ENCODE measurements around the gene ITGB6. TPM values are rescaled to one million over a fixed set of nuclear protein-coding genes. Genes with fewer than 3 reads are reported as not detected.

The ITGB6 gene
- total RNA-seq, 2 experiments from 2014 or later = not detected

- no peaks in the 10 kb centered on the region for H3K36me3 Mint-ChIP-seq (ENCODE audit: low read depth)
- no peak for DNase-seq
- ChIA-PET CTCF (no interaction called here), POLR2A (no interaction called here)
- H3K27me3 Mint-ChIP-seq = peaks cover 20% of the 10 kb centered on the region
- no peaks in the 10 kb centered on the region for H3K9me3 Mint-ChIP-seq
- peaks cover 15% of the 10 kb centered on the region for H3K4me1 Mint-ChIP-seq
- no peak overlapping the region for H3K27ac Mint-ChIP-seq
- no peak overlapping the region for H3K4me3 Mint-ChIP-seq
These were observed 13.4 kb upstream of the ITGB6 start for GRCh38 chr2:160213511-160213910.

GRCh38 chr2:160210599-160211138 is 10.6 kb upstream of the ITGB6 start:
- Mint-ChIP-seq H3K4me3 (no peak overlapping the region), H3K36me3 (ENCODE audit: low read depth) (no peaks in the 10 kb centered on the region), H3K27me3 (peaks cover 14% of the 10 kb centered on the region), H3K27ac (no peak overlapping the region), H3K9me3 (peaks cover 6% of the 10 kb centered on the region), H3K4me1 (peaks cover 24% of the 10 kb centered on the region)
- ChIA-PET CTCF (interaction anchor here (1.6 to 3.3 kb wide), 2 partner anchors 9 kb away, joined by 5 to 12 read pairs; no protein-coding TSS in a partner anchor), POLR2A (no interaction called here)
- peak; percentile 75 for DNase-seq

- POLR2A ChIA-PET = no interaction called here
- H3K27ac Mint-ChIP-seq = no peak overlapping the region
These were observed 9.4 kb upstream of the ITGB6 start for GRCh38 chr2:160209516-160209856.

GRCh38 chr2:160208655-160209515 is 8.8 kb upstream of the ITGB6 start:
- Mint-ChIP-seq H3K27ac (no peak overlapping the region), H3K9me3 (peaks cover 6% of the 10 kb centered on the region), H3K4me3 (no peak overlapping the region), H3K27me3 (peaks cover 5% of the 10 kb centered on the region), H3K4me1 (peaks cover 18% of the 10 kb centered on the region), H3K36me3 (ENCODE audit: low read depth) (no peaks in the 10 kb centered on the region)
- ChIA-PET CTCF (interaction anchor here (0.5 to 3.3 kb wide), 5 partner anchors 11 to 1149 kb away, joined by 3 to 12 read pairs (median 4); no protein-coding TSS in a partner anchor), POLR2A (no interaction called here)
- DNase-seq = no peak

More at GRCh38 chr2:160209516-160209856, 9.4 kb upstream of the ITGB6 start:
- peaks cover 9% of the 10 kb centered on the region for H3K27me3 Mint-ChIP-seq
- CTCF ChIA-PET = interaction anchor here (0.5 to 3.3 kb wide), 4 partner anchors 10 to 1148 kb away, joined by 3 to 12 read pairs (median 4); no protein-coding TSS in a partner anchor
- H3K36me3 Mint-ChIP-seq (ENCODE audit: low read depth) = no peaks in the 10 kb centered on the region
- H3K4me3 Mint-ChIP-seq = no peak overlapping the region
- H3K9me3 Mint-ChIP-seq = peaks cover 6% of the 10 kb centered on the region
- H3K4me1 Mint-ChIP-seq = peaks cover 21% of the 10 kb centered on the region
- DNase-seq = no peak

- H3K36me3 Mint-ChIP-seq (ENCODE audit: low read depth) = no peaks in the 10 kb centered on the region
- H3K4me3 Mint-ChIP-seq = no peak overlapping the region
- POLR2A ChIA-PET = no interaction called here
- DNase-seq = no peak
- peaks cover 5% of the 10 kb centered on the region for H3K27me3 Mint-ChIP-seq
- peaks cover 18% of the 10 kb centered on the region for H3K4me1 Mint-ChIP-seq
- CTCF ChIA-PET = interaction anchor here (1.1 to 3.3 kb wide), 4 partner anchors 12 to 18 kb away, joined by 4 to 12 read pairs (median 6); no protein-coding TSS in a partner anchor
- peaks cover 6% of the 10 kb centered on the region for H3K9me3 Mint-ChIP-seq
- no peak overlapping the region for H3K27ac Mint-ChIP-seq
These were observed 8.0 kb upstream of the ITGB6 start for GRCh38 chr2:160207804-160208654.

- CTCF ChIA-PET = interaction anchor here (1.5 to 3.3 kb wide), 2 partner anchors 13 to 15 kb away, joined by 7 to 12 read pairs; no protein-coding TSS in a partner anchor
- H3K27ac Mint-ChIP-seq = no peak overlapping the region
- H3K36me3 Mint-ChIP-seq (ENCODE audit: low read depth) = no peaks in the 10 kb centered on the region
- peaks cover 4% of the 10 kb centered on the region for H3K27me3 Mint-ChIP-seq
- peaks cover 6% of the 10 kb centered on the region for H3K9me3 Mint-ChIP-seq
- H3K4me3 Mint-ChIP-seq = no peak overlapping the region
- POLR2A ChIA-PET = no interaction called here
- peaks cover 18% of the 10 kb centered on the region for H3K4me1 Mint-ChIP-seq
- DNase-seq = no peak
These were observed 7.2 kb upstream of the ITGB6 start for GRCh38 chr2:160207271-160207670.

GRCh38 chr2:160206436-160206835 is 6.4 kb upstream of the ITGB6 start:
- CTCF ChIA-PET = interaction anchor here (1.5 kb wide), 1 partner anchor 14 kb away, joined by 7 read pairs; no protein-coding TSS in a partner anchor
- Mint-ChIP-seq H3K27ac (no peak overlapping the region), H3K36me3 (ENCODE audit: low read depth) (no peaks in the 10 kb centered on the region), H3K4me1 (peaks cover 18% of the 10 kb centered on the region), H3K4me3 (no peak overlapping the region), H3K27me3 (peaks cover 2% of the 10 kb centered on the region), H3K9me3 (peaks cover 6% of the 10 kb centered on the region)
- DNase-seq = no peak
- POLR2A ChIA-PET = no interaction called here

GRCh38 chr2:160205505-160205904 is 5.4 kb upstream of the ITGB6 start:
- Mint-ChIP-seq H3K9me3 (peaks cover 6% of the 10 kb centered on the region), H3K36me3 (ENCODE audit: low read depth) (no peaks in the 10 kb centered on the region), H3K27me3 (no peaks in the 10 kb centered on the region), H3K4me3 (no peak overlapping the region), H3K27ac (no peak overlapping the region), H3K4me1 (peaks cover 12% of the 10 kb centered on the region)
- CTCF ChIA-PET = no interaction called here
- no peak for DNase-seq
- POLR2A ChIA-PET = no interaction called here

GRCh38 chr2:160203422-160203821 is 3.4 kb upstream of the ITGB6 start:
- CTCF ChIA-PET = no interaction called here
- no peak overlapping the region for H3K27ac Mint-ChIP-seq
- POLR2A ChIA-PET = no interaction called here
- peaks cover 9% of the 10 kb centered on the region for H3K4me1 Mint-ChIP-seq
- no peaks in the 10 kb centered on the region for H3K36me3 Mint-ChIP-seq (ENCODE audit: low read depth)
- peaks cover 6% of the 10 kb centered on the region for H3K9me3 Mint-ChIP-seq
- H3K4me3 Mint-ChIP-seq = no peak overlapping the region
- no peak for DNase-seq
- H3K27me3 Mint-ChIP-seq = peaks cover 5% of the 10 kb centered on the region

- DNase-seq = no peak
- H3K9me3 Mint-ChIP-seq = peaks cover 6% of the 10 kb centered on the region
- peaks cover 7% of the 10 kb centered on the region for H3K4me1 Mint-ChIP-seq
These were observed 2.9 kb upstream of the ITGB6 start for GRCh38 chr2:160203007-160203406.

GRCh38 chr2:160201849-160202539 is 1.9 kb upstream of the ITGB6 start:
- Mint-ChIP-seq H3K9me3 (peaks cover 6% of the 10 kb centered on the region), H3K36me3 (ENCODE audit: low read depth) (no peaks in the 10 kb centered on the region), H3K4me1 (no peaks in the 10 kb centered on the region), H3K27ac (no peak overlapping the region), H3K4me3 (no peak overlapping the region), H3K27me3 (peaks cover 5% of the 10 kb centered on the region)
- CTCF ChIA-PET = no interaction called here
- no peak for DNase-seq
- POLR2A ChIA-PET = no interaction called here

More at GRCh38 chr2:160203007-160203406, 2.9 kb upstream of the ITGB6 start:
- Mint-ChIP-seq H3K27me3 (peaks cover 5% of the 10 kb centered on the region), H3K4me3 (no peak overlapping the region), H3K27ac (no peak overlapping the region), H3K36me3 (ENCODE audit: low read depth) (no peaks in the 10 kb centered on the region)
- CTCF ChIA-PET = no interaction called here
- POLR2A ChIA-PET = no interaction called here

- no peak overlapping the region for H3K27ac Mint-ChIP-seq
- ChIA-PET CTCF (no interaction called here), POLR2A (no interaction called here)
- H3K36me3 Mint-ChIP-seq (ENCODE audit: low read depth) = no peaks in the 10 kb centered on the region
- H3K4me3 Mint-ChIP-seq = no peak overlapping the region
- no peak for DNase-seq
- peaks cover 5% of the 10 kb centered on the region for H3K27me3 Mint-ChIP-seq
- no peaks in the 10 kb centered on the region for H3K9me3 Mint-ChIP-seq
- H3K4me1 Mint-ChIP-seq = no peaks in the 10 kb centered on the region
These were observed 849 bp upstream of the ITGB6 start for GRCh38 chr2:160200921-160201320.
